ENCODE data around the gene SLC44A4.
A peak's percentile ranks its signal among the peaks of the same experiment; 100 is the strongest.
"Not testable (repeated sequence)": the region's sequence is repeated elsewhere in the genome, so short reads cannot be mapped to it uniquely, and the experiment has no call there.

The SLC44A4 gene

DNA sequence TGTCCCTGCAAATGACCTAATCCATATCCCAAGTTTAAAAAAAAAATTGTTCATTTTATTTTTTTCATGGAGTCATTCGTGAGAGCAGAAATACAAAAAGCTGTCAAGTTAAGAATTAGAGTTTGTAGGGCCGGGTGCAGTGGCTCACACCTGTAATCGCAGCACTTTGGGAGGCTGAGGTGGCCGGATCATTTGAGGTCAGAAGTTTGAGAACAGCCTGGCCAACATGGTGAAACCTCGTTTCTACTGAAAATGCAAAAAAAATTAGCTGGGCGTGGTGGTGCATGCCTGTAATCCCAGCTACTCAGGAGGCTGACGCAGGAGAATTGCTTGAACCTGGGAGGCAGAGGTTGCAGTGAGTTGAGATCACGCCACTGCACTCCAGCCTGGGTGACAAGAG, 27.9 kb upstream of the SLC44A4 start:
- CTCF ChIA-PET; H3K27ac ChIP-seq (ENCODE audit: extremely low read depth, low read depth, low read length); H3K36me3 ChIP-seq (ENCODE audit: control insufficient read depth in 2 of 2, insufficient read depth in 1 of 2, low read length in 2 of 2); H3K4me3 ChIP-seq (ENCODE audit: low read depth, low read length); H3K9me3 ChIP-seq (ENCODE audit: control insufficient read depth, insufficient read depth, low read depth, low read length): not testable (repeated sequence)
- POLR2A ChIA-PET = interaction anchor here (0.6 to 0.9 kb wide), 3 partner anchors 38 to 42 kb away, joined by 4 read pairs; partner anchors contain the start of gene CFB
- peaks cover 12% of the 10 kb centered on the region; the same call in 1 of the 2 replicates for H3K4me1 ChIP-seq (ENCODE audit: control insufficient read depth, insufficient read depth, low read length)

DNA sequence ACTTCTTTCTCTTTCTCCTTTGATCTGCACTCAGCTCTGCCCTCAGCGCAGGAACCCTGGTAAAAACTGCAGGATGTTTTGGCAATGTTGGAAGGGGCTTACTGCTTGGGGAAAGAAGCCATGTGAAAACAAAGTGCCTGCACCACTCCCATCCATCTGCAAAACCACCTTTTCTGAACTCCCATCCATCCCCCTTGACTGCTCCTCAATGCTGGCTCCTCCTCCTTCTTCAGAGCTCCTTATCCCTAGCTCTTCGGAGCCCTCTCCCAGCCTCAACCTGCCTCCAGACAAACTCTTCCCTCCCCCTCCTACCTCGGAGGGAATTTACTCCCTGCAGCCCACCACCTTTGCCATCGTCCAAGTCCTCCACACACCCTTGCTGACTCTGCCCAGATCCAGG, 27.3 kb upstream of the SLC44A4 start:
- H3K9me3 ChIP-seq (ENCODE audit: control insufficient read depth, insufficient read depth, low read depth, low read length) = no peaks in the 10 kb centered on the region
- H3K4me3 ChIP-seq (ENCODE audit: low read depth, low read length) = no peak overlapping the region
- TF ChIP-seq BCL11A (tag by site-specific recombination; IDR thresholded peaks at IDR 0.05; ENCODE audit: low read depth) (no peak), ZBTB17 (tag by site-specific recombination; IDR thresholded peaks at IDR 0.05) (peak; percentile 67), ZNF223 (tag by site-specific recombination; IDR thresholded peaks at IDR 0.05) (0 out of 2 replicates have a peak, but pooled peaks have one; percentile 26)
- no peaks in the 10 kb centered on the region for H3K36me3 ChIP-seq (ENCODE audit: control insufficient read depth in 2 of 2, insufficient read depth in 1 of 2, low read length in 2 of 2)
- peaks cover 9% of the 10 kb centered on the region; the same call in 1 of the 2 replicates for H3K4me1 ChIP-seq (ENCODE audit: control insufficient read depth, insufficient read depth, low read length)
- ChIA-PET CTCF (interaction anchor here (0.7 to 1.4 kb wide), 2 partner anchors 100 to 142 kb away, joined by 3 to 7 read pairs; no protein-coding TSS in a partner anchor), POLR2A (no interaction called here)
- no peak overlapping the region for H3K27ac ChIP-seq (ENCODE audit: extremely low read depth, low read depth, low read length)

DNA sequence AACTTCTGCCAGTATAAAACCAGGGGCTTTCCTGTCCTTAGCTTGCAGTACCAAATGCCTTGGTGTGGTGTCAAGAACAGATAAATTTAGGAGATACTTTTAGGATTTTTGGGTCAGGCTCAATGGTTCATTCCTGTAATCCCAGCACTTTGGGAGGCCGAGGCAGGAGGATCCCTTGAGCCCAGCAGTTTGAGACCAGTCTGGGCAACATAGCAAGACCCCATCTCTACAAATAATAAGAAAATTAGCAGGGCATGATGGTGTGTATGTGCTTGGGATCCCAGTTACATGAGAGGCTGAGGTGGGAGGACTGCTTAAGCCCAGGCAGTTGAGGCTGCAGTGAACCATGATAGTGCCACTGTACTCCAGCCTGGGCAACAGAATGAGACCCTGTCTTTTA, 26.2 kb upstream of the SLC44A4 start:
- ChIA-PET POLR2A (interaction anchor here (1.2 kb wide), 1 partner anchor 47 kb away, joined by 3 read pairs; no protein-coding TSS in a partner anchor), CTCF (interaction anchor here (0.6 to 3.8 kb wide), 4 partner anchors 16 to 143 kb away, joined by 3 to 29 read pairs (median 6); no protein-coding TSS in a partner anchor)
- no peak overlapping the region for H3K27ac ChIP-seq (ENCODE audit: extremely low read depth, low read depth, low read length)
- TF ChIP-seq ZNF558 (tag by site-specific recombination; IDR thresholded peaks at IDR 0.05) (no peak), ZNF548 (tag by site-specific recombination; IDR thresholded peaks at IDR 0.05) (no peak), ZNF19 (tag by site-specific recombination; IDR thresholded peaks at IDR 0.05; ENCODE audit: low read depth) (no peak), ZNF121 (tag by site-specific recombination; IDR thresholded peaks at IDR 0.05) (peak; percentile 81)
- TF ChIP-seq, protein P1, sequence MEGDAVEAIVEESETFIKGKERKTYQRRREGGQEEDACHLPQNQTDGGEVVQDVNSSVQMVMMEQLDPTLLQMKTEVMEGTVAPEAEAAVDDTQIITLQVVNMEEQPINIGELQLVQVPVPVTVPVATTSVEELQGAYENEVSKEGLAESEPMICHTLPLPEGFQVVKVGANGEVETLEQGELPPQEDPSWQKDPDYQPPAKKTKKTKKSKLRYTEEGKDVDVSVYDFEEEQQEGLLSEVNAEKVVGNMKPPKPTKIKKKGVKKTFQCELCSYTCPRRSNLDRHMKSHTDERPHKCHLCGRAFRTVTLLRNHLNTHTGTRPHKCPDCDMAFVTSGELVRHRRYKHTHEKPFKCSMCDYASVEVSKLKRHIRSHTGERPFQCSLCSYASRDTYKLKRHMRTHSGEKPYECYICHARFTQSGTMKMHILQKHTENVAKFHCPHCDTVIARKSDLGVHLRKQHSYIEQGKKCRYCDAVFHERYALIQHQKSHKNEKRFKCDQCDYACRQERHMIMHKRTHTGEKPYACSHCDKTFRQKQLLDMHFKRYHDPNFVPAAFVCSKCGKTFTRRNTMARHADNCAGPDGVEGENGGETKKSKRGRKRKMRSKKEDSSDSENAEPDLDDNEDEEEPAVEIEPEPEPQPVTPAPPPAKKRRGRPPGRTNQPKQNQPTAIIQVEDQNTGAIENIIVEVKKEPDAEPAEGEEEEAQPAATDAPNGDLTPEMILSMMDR (tag by site-specific recombination; IDR thresholded peaks at IDR 0.05) = no peak
- H3K4me3 ChIP-seq (ENCODE audit: low read depth, low read length) = no peak overlapping the region
- H3K4me1 ChIP-seq (ENCODE audit: control insufficient read depth, insufficient read depth, low read length) = peaks cover 9% of the 10 kb centered on the region; the same call in 1 of the 2 replicates
- no peaks in the 10 kb centered on the region for H3K36me3 ChIP-seq (ENCODE audit: control insufficient read depth in 2 of 2, insufficient read depth in 1 of 2, low read length in 2 of 2)
- H3K9me3 ChIP-seq (ENCODE audit: control insufficient read depth, insufficient read depth, low read depth, low read length) = no peaks in the 10 kb centered on the region

DNA sequence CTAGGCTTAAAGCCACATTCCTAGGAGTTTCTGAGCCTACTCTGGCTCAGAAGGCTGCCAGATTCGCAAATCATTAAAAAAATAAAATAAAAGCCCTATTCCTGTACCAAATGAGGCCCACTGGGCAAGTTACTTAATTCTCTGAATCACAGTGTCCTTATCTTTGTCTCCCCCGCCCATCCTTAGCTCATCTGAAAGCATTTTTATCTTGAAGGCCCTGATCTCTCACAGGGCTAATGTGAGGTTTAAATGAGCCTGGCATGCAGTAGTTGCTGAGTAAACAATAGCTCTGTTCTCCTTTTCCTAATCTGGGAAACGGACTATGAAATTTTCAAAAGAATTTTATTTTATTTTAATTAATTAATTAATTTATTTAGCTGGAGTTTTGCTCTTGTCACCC, 25.2 kb upstream of the SLC44A4 start:
- Histone ChIP-seq H3K27ac (ENCODE audit: extremely low read depth, low read depth, low read length) (no peak overlapping the region), H3K36me3 (ENCODE audit: control insufficient read depth in 2 of 2, insufficient read depth in 1 of 2, low read length in 2 of 2) (peaks cover 0 to 4% of the 10 kb centered on the region in 2 experiments; a peak in 1 of 3 replicates), H3K4me3 (ENCODE audit: low read depth, low read length) (no peak overlapping the region), H3K9me3 (ENCODE audit: control insufficient read depth, insufficient read depth, low read depth, low read length) (no peaks in the 10 kb centered on the region), H3K4me1 (ENCODE audit: control insufficient read depth, insufficient read depth, low read length) (peaks cover 11% of the 10 kb centered on the region)
- no peak for TF ChIP-seq ZNF629 (tag by site-specific recombination; IDR thresholded peaks at IDR 0.05)
- TF ChIP-seq YY2 (tag by site-specific recombination; IDR thresholded peaks at IDR 0.05) = no peak
- TF ChIP-seq ZNF585B (tag by site-specific recombination; IDR thresholded peaks at IDR 0.05) = no peak
- TF ChIP-seq, protein P2, sequence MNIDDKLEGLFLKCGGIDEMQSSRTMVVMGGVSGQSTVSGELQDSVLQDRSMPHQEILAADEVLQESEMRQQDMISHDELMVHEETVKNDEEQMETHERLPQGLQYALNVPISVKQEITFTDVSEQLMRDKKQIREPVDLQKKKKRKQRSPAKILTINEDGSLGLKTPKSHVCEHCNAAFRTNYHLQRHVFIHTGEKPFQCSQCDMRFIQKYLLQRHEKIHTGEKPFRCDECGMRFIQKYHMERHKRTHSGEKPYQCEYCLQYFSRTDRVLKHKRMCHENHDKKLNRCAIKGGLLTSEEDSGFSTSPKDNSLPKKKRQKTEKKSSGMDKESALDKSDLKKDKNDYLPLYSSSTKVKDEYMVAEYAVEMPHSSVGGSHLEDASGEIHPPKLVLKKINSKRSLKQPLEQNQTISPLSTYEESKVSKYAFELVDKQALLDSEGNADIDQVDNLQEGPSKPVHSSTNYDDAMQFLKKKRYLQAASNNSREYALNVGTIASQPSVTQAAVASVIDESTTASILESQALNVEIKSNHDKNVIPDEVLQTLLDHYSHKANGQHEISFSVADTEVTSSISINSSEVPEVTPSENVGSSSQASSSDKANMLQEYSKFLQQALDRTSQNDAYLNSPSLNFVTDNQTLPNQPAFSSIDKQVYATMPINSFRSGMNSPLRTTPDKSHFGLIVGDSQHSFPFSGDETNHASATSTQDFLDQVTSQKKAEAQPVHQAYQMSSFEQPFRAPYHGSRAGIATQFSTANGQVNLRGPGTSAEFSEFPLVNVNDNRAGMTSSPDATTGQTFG (tag by site-specific recombination; IDR thresholded peaks at IDR 0.05; ENCODE audit: borderline replicate concordance) = no peak
- no peak for TF ChIP-seq ZNF335 (tag by site-specific recombination; conservative IDR thresholded peaks at IDR 0.05)
- TF ChIP-seq RBAK (tag by site-specific recombination; IDR thresholded peaks at IDR 0.05) = no peak
- TF ChIP-seq, protein P3, sequence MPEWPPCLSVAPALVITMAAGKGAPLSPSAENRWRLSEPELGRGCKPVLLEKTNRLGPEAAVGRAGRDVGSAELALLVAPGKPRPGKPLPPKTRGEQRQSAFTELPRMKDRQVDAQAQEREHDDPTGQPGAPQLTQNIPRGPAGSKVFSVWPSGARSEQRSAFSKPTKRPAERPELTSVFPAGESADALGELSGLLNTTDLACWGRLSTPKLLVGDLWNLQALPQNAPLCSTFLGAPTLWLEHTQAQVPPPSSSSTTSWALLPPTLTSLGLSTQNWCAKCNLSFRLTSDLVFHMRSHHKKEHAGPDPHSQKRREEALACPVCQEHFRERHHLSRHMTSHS (tag by site-specific recombination; IDR thresholded peaks at IDR 0.05) = no peak
- TF ChIP-seq ZNF664 (tag by site-specific recombination; IDR thresholded peaks at IDR 0.05) = 0 out of 2 replicates have a peak, but pooled peaks have one; percentile 37
- ChIA-PET CTCF (interaction anchor here (0.6 to 3.8 kb wide), 3 partner anchors 15 to 134 kb away, joined by 3 to 29 read pairs (median 6); no protein-coding TSS in a partner anchor), POLR2A (interaction anchor here (0.7 to 1.2 kb wide), 2 partner anchors 35 to 48 kb away, joined by 3 read pairs; no protein-coding TSS in a partner anchor)
